ENCODE data around the gene SUN1. TPM values are rescaled to one million over a fixed set of nuclear protein-coding genes. Genes with fewer than 3 reads are reported as not detected.

SUN1 gene
- polyA plus RNA-seq, 3 donors: 44.2 to 154 (median 51.5) TPM

DNA sequence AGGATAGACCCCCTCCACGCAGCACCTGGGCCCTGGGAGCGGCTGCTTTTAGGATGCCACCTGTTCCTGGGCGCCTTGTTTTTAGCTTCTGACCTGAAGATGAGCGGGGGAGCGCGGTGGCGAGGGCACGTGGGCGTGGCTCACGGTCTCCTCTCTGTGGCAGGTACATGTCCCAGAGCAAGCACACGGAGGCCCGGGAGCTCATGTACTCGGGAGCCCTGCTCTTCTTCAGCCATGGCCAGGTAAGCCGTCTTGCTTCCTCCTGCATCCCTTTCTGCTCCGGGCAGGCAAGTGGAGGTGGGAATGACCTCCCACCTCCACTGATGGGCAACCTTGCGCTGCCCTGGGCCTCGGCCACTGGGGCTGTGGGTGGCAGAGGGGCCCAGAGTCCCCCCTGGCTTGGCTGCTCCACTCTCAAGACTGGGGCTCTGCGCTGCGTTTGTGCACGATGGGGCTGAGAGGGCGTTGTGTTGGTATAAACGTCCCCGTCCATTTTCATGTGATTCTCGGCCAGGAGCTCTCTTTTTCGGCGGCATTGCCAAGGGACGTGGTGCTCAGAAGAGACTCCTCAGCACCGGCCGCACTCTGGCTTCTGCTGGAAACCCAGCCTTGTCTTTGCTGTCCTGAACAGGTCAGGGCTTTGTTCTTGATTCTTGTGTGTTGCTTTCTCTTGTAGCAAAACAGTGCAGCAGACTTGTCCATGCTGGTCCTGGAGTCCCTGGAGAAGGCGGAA is 53.8 kb downstream of the SUN1 start:
- Histone ChIP-seq H3K9me3 (replicated peaks in 1 of 2; ENCODE audit: control insufficient read depth in 1 of 2, insufficient read depth in 1 of 2, low read length in 2 of 2) (no peaks in the 10 kb centered on the region), H3K9ac (ENCODE audit: insufficient read depth, low read length, poor library complexity, severe bottlenecking) (no peak overlapping the region), H3K27me3 (ENCODE audit: control insufficient read depth in 2 of 2, insufficient read depth in 2 of 2, low read length in 2 of 2) (no peaks in the 10 kb centered on the region), H3K27ac (ENCODE audit: low read depth in 1 of 2, low read length in 2 of 2) (no peak overlapping the region), H3K36me3 (replicated peaks in 1 of 2; ENCODE audit: control insufficient read depth in 1 of 2, insufficient read depth in 2 of 2, low read length in 2 of 2) (peaks cover 43 to 47% of the 10 kb centered on the region in 2 donors), H4K20me1 (ENCODE audit: insufficient read depth, low read length) (peaks cover 97% of the 10 kb centered on the region), H2AFZ (ENCODE audit: insufficient read depth, low read depth, low read length, poor library complexity, severe bottlenecking) (no peak overlapping the region), H3K4me1 (ENCODE audit: control insufficient read depth in 1 of 2, insufficient read depth in 2 of 2, low read length in 2 of 2) (no peaks in the 10 kb centered on the region), H3K4me2 (replicated peaks; ENCODE audit: extremely low read depth, low read length, poor library complexity, severe bottlenecking) (no peak overlapping the region), H3K79me2 (ENCODE audit: insufficient read depth, low read length) (peaks cover 74% of the 10 kb centered on the region), H3K4me3 (replicated peaks in 1 of 3; ENCODE audit: low read depth in 2 of 3, low read length in 3 of 3) (no peak overlapping the region)
- Mint-ChIP-seq H3K27ac (peak overlapping the region in 2 of 7 donors; percentile 17 to 33), H3K4me1 (peaks cover 2% of the 10 kb centered on the region), H3K9me3 (peaks cover 0 to 4% (median 0%) of the 10 kb centered on the region in 7 donors), H3K27me3 (ENCODE audit: low read depth in 3 of 3) (no peaks in the 10 kb centered on the region), H3K4me3 (no peak overlapping the region), H3K36me3 (peaks cover 30 to 54% of the 10 kb centered on the region in 2 donors)
- 91% methylated on average over 28 of the region's 30 CpGs for WGBS (ENCODE audit: insufficient coverage)
- TF ChIP-seq, protein P1, sequence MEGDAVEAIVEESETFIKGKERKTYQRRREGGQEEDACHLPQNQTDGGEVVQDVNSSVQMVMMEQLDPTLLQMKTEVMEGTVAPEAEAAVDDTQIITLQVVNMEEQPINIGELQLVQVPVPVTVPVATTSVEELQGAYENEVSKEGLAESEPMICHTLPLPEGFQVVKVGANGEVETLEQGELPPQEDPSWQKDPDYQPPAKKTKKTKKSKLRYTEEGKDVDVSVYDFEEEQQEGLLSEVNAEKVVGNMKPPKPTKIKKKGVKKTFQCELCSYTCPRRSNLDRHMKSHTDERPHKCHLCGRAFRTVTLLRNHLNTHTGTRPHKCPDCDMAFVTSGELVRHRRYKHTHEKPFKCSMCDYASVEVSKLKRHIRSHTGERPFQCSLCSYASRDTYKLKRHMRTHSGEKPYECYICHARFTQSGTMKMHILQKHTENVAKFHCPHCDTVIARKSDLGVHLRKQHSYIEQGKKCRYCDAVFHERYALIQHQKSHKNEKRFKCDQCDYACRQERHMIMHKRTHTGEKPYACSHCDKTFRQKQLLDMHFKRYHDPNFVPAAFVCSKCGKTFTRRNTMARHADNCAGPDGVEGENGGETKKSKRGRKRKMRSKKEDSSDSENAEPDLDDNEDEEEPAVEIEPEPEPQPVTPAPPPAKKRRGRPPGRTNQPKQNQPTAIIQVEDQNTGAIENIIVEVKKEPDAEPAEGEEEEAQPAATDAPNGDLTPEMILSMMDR (IDR thresholded peaks at IDR 0.05): no peak
- DNase-seq: no peak
- intact Hi-C loops (cut with micrococcal nuclease): loop anchor here in 1 of 2 donors (10.0 kb wide), 1 partner anchor 269 kb away; no protein-coding TSS in a partner anchor

DNA sequence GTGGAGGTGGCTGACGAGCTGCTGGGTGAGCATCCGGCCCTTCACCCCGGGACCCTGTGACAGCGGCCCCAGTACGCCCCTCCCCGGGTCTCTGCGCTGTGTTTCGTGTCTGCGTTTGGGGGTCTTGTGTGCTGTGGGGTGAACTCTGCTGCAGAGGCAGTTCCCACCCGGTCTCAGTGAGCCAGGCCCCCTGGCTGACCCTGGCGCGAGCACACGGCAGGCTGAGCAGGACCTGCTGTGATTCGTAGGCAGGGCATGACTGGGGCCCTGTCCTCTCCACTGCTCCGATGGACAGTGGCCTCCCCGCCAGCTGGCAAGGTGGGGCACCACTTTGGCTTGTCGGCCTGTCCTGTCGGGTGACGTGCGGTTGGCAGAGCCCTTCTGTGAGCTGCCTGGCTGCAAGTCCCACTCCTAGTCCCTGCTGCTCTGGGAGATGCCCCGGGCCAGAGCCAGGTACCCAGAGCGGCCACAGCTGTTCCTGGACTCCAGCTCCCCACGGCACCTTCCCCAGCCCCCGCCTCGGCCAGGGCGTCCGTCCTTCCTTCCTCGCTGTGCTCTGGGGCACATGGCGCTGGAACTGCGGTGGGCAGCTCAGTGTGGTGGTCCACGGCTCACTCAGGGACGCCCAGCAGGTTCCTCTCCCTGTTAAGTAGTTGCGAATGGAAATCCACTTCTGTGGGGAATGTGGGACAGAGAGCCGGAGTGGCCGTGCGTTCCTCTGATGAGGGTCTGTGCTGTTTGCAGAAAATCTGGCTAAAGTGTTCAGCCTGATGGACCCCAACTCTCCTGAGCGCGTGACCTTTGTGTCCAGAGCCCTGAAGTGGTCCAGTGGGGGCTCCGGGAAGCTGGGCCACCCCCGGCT is 54.6 kb downstream of the SUN1 start:
- Histone ChIP-seq H3K4me3 (replicated peaks in 1 of 3; ENCODE audit: low read depth in 2 of 3, low read length in 3 of 3) (no peak overlapping the region), H3K9ac (ENCODE audit: insufficient read depth, low read length, poor library complexity, severe bottlenecking) (no peak overlapping the region), H2AFZ (ENCODE audit: insufficient read depth, low read depth, low read length, poor library complexity, severe bottlenecking) (no peak overlapping the region), H3K27ac (ENCODE audit: low read depth in 1 of 2, low read length in 2 of 2) (no peak overlapping the region), H3K36me3 (replicated peaks in 1 of 2; ENCODE audit: control insufficient read depth in 1 of 2, insufficient read depth in 2 of 2, low read length in 2 of 2) (peaks cover 50 to 53% of the 10 kb centered on the region in 2 donors), H4K20me1 (ENCODE audit: insufficient read depth, low read length) (peaks cover 97% of the 10 kb centered on the region), H3K9me3 (replicated peaks in 1 of 2; ENCODE audit: control insufficient read depth in 1 of 2, insufficient read depth in 1 of 2, low read length in 2 of 2) (no peaks in the 10 kb centered on the region), H3K4me1 (ENCODE audit: control insufficient read depth in 1 of 2, insufficient read depth in 2 of 2, low read length in 2 of 2) (no peaks in the 10 kb centered on the region), H3K79me2 (ENCODE audit: insufficient read depth, low read length) (peaks cover 66% of the 10 kb centered on the region), H3K27me3 (ENCODE audit: control insufficient read depth in 2 of 2, insufficient read depth in 2 of 2, low read length in 2 of 2) (no peaks in the 10 kb centered on the region), H3K4me2 (replicated peaks; ENCODE audit: extremely low read depth, low read length, poor library complexity, severe bottlenecking) (no peak overlapping the region)
- Mint-ChIP-seq H3K4me1 (peaks cover 2% of the 10 kb centered on the region), H3K36me3 (peaks cover 34 to 62% of the 10 kb centered on the region in 2 donors), H3K27me3 (ENCODE audit: low read depth in 3 of 3) (no peaks in the 10 kb centered on the region), H3K4me3 (no peak overlapping the region), H3K9me3 (peaks cover 0 to 2% (median 0%) of the 10 kb centered on the region in 7 donors), H3K27ac (peak overlapping the region in 1 of 7 donors; percentile 41)
- WGBS (ENCODE audit: insufficient coverage): 97% methylated on average over 36 of the region's 40 CpGs
- TF ChIP-seq, protein P1 (IDR thresholded peaks at IDR 0.05): no peak
- DNase-seq: no peak
- intact Hi-C loops (cut with micrococcal nuclease): loop anchor here in 1 of 2 donors (10.0 kb wide), 1 partner anchor 268 kb away; no protein-coding TSS in a partner anchor
